ENCODE measurements around the gene CLUH. TPM values are rescaled to one million over a fixed set of nuclear protein-coding genes. Genes with fewer than 3 reads are reported as not detected.

CLUH gene
- total RNA-seq, 2 donors from 2014 or later = 55.2 to 68.6 TPM

GRCh38 chr17:2692781-2693135 is 18.8 kb downstream of the CLUH start:
- Mint-ChIP-seq H3K27me3 (no peaks in the 10 kb centered on the region), H3K36me3 (ENCODE audit: low read depth) (no peaks in the 10 kb centered on the region), H3K4me1 (peaks cover 4% of the 10 kb centered on the region), H3K27ac (no peak overlapping the region), H3K4me3 (no peak overlapping the region)
- ATAC-seq (no peak), DNase-seq (no peak)
- H3K9me3 ChIP-seq (ENCODE audit: control insufficient read depth, low read length, poor library complexity, severe bottlenecking) = no peaks in the 10 kb centered on the region

DNA sequence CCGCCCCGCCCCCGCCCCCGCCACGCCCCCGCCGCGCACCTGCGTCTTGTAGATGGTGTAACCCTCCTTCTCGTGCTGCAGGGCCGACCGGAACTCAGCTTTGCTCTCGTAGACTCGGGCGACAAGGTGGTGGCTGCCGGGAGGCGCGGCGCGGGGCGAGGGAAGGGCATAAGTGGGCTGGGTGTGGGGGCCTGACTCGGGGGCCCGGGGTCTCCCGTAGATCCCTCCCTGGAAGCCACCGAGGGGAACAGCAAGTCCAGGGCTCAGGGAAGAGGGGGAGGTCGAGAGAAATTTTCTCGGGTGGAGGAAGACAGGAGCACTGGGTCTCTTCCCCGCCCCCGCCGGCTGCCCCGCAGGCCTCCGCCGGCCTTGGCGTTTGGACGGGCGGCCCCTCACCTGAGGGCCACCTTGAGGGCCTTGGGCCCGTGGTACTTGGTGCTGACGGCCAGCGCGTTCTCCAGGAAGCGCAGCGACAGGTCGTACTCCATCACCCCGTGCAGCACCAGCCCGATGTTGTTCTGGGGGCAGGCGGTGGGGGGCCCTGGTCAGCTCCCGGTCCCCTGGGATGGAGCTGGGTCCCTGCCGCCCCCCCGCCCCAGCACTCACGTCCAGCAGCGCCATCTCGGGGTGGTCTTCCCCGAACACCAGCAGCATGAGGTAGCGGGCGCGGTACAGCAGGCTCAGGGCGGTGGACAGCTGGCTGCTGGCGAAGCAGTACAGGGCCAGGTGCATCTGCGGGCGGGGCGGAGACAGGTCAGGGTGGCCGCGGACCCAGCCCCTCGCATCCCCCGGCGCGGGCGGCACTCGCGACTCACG is 19.4 kb downstream of the CLUH start:
- ATAC-seq (no peak), DNase-seq (no peak)
- Mint-ChIP-seq H3K27me3 (no peaks in the 10 kb centered on the region), H3K4me1 (peaks cover 7% of the 10 kb centered on the region), H3K27ac (no peak overlapping the region), H3K4me3 (no peak overlapping the region), H3K36me3 (ENCODE audit: low read depth) (no peaks in the 10 kb centered on the region)
- H3K9me3 ChIP-seq (ENCODE audit: control insufficient read depth, low read length, poor library complexity, severe bottlenecking) = no peaks in the 10 kb centered on the region

GRCh38 chr17:2691069-2691871 is 20.3 kb downstream of the CLUH start:
- Mint-ChIP-seq H3K27ac (no peak overlapping the region), H3K4me1 (peaks cover 7% of the 10 kb centered on the region), H3K4me3 (no peak overlapping the region), H3K27me3 (no peaks in the 10 kb centered on the region), H3K36me3 (ENCODE audit: low read depth) (no peaks in the 10 kb centered on the region)
- DNase-seq (no peak), ATAC-seq (no peak)
- H3K9me3 ChIP-seq (ENCODE audit: control insufficient read depth, low read length, poor library complexity, severe bottlenecking) = no peaks in the 10 kb centered on the region

GRCh38 chr17:2690165-2691068 is 21.1 kb downstream of the CLUH start:
- H3K9me3 ChIP-seq (ENCODE audit: control insufficient read depth, low read length, poor library complexity, severe bottlenecking) = no peaks in the 10 kb centered on the region
- Mint-ChIP-seq H3K27ac (peak overlapping the region; percentile 92), H3K4me3 (peak overlapping the region; percentile 36), H3K27me3 (no peaks in the 10 kb centered on the region), H3K36me3 (ENCODE audit: low read depth) (no peaks in the 10 kb centered on the region), H3K4me1 (peaks cover 7% of the 10 kb centered on the region)
- no peak for DNase-seq
- ATAC-seq = no peak

- peak overlapping the region; percentile 58 for H3K4me3 Mint-ChIP-seq
- ATAC-seq = peak; percentile 68
- peaks cover 7% of the 10 kb centered on the region for H3K4me1 Mint-ChIP-seq
- H3K36me3 Mint-ChIP-seq (ENCODE audit: low read depth) = no peaks in the 10 kb centered on the region
- H3K9me3 ChIP-seq (ENCODE audit: control insufficient read depth, low read length, poor library complexity, severe bottlenecking) = no peaks in the 10 kb centered on the region
- peak overlapping the region; percentile 92 for H3K27ac Mint-ChIP-seq
- no peak for DNase-seq
- no peaks in the 10 kb centered on the region for H3K27me3 Mint-ChIP-seq
Measured at GRCh38 chr17:2689411-2690164, 22.0 kb downstream of the CLUH start.

GRCh38 chr17:2688351-2689342 is 22.9 kb downstream of the CLUH start:
- Mint-ChIP-seq H3K36me3 (ENCODE audit: low read depth) (no peaks in the 10 kb centered on the region), H3K27me3 (no peaks in the 10 kb centered on the region), H3K4me3 (peak overlapping the region; percentile 58), H3K4me1 (peaks cover 7% of the 10 kb centered on the region), H3K27ac (peak overlapping the region; percentile 92)
- no peaks in the 10 kb centered on the region for H3K9me3 ChIP-seq (ENCODE audit: control insufficient read depth, low read length, poor library complexity, severe bottlenecking)
- ATAC-seq (peak; percentile 24), DNase-seq (no peak)

DNA sequence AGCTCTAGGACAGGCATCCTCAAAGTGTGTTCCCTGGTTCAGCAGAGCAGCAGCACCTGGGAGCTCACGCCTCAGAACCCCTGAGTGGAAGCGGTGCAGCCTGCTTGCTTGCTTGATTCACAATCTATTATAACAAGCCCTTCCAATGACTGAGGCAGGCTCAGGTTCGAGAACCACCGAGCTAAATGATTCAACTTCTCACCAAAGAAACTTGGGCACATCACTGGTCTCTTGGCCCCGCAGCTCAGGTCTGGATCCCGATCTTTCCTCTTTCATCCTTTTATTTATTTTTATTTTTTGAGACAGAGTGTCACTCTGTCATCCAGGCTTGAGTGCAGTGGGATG is 24.5 kb downstream of the CLUH start:
- H3K27me3 Mint-ChIP-seq = no peaks in the 10 kb centered on the region
- H3K9me3 ChIP-seq (ENCODE audit: control insufficient read depth, low read length, poor library complexity, severe bottlenecking) = no peaks in the 10 kb centered on the region
- ATAC-seq (no peak), DNase-seq (no peak)
- H3K4me3 Mint-ChIP-seq = no peak overlapping the region
- peaks cover 7% of the 10 kb centered on the region for H3K4me1 Mint-ChIP-seq
- no peaks in the 10 kb centered on the region for H3K36me3 Mint-ChIP-seq (ENCODE audit: low read depth)
- peak overlapping the region; percentile 92 for H3K27ac Mint-ChIP-seq

GRCh38 chr17:2685696-2686095 is 25.9 kb downstream of the CLUH start:
- peaks cover 7% of the 10 kb centered on the region for H3K4me1 Mint-ChIP-seq
- no peak overlapping the region for H3K4me3 Mint-ChIP-seq
- H3K27ac Mint-ChIP-seq = no peak overlapping the region
- H3K36me3 Mint-ChIP-seq (ENCODE audit: low read depth) = no peaks in the 10 kb centered on the region
- no peaks in the 10 kb centered on the region for H3K27me3 Mint-ChIP-seq
- ATAC-seq = no peak
- DNase-seq = no peak
- no peaks in the 10 kb centered on the region for H3K9me3 ChIP-seq (ENCODE audit: control insufficient read depth, low read length, poor library complexity, severe bottlenecking)

- H3K36me3 Mint-ChIP-seq (ENCODE audit: low read depth) = no peaks in the 10 kb centered on the region
- no peak for ATAC-seq
- no peaks in the 10 kb centered on the region for H3K9me3 ChIP-seq (ENCODE audit: control insufficient read depth, low read length, poor library complexity, severe bottlenecking)
- H3K27ac Mint-ChIP-seq = peak overlapping the region; percentile 41
- peaks cover 7% of the 10 kb centered on the region for H3K4me1 Mint-ChIP-seq
- H3K27me3 Mint-ChIP-seq = no peaks in the 10 kb centered on the region
- no peak overlapping the region for H3K4me3 Mint-ChIP-seq
- DNase-seq = no peak
Measured at GRCh38 chr17:2684549-2684948, 27.0 kb downstream of the CLUH start.

DNA sequence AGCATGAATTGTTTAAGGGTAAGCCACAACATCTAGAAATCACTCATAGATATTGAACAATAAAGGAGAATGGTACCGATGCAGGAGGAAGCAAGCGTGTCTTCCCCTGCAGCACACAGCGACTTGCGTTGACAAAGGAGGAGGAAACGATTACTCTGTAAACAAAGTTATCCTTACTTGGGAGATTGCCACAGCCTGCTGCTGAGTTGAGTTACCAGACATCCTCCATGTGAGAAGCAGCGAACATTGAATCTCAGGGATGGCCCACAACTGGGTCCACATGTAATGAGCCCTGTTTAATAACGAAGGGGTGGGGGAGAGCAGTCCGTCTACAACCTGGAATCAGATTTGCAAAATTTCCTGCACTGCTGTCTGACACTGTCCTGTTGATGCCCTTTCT is 27.7 kb downstream of the CLUH start:
- Mint-ChIP-seq H3K27ac (peak overlapping the region; percentile 41), H3K4me3 (no peak overlapping the region), H3K27me3 (no peaks in the 10 kb centered on the region), H3K36me3 (ENCODE audit: low read depth) (peaks cover 4% of the 10 kb centered on the region), H3K4me1 (peaks cover 3% of the 10 kb centered on the region)
- no peak for DNase-seq
- no peak for ATAC-seq
- no peaks in the 10 kb centered on the region for H3K9me3 ChIP-seq (ENCODE audit: control insufficient read depth, low read length, poor library complexity, severe bottlenecking)

GRCh38 chr17:2682176-2682938 is 29.2 kb downstream of the CLUH start:
- no peaks in the 10 kb centered on the region for H3K27me3 Mint-ChIP-seq
- peaks cover 4% of the 10 kb centered on the region for H3K36me3 Mint-ChIP-seq (ENCODE audit: low read depth)

More at GRCh38 chr17:2682176-2682938, 29.2 kb downstream of the CLUH start:
- no peak overlapping the region for H3K4me3 Mint-ChIP-seq
- ATAC-seq (no peak), DNase-seq (no peak)
- no peaks in the 10 kb centered on the region for H3K4me1 Mint-ChIP-seq
- H3K27ac Mint-ChIP-seq = no peak overlapping the region
- H3K9me3 ChIP-seq (ENCODE audit: control insufficient read depth, low read length, poor library complexity, severe bottlenecking) = no peaks in the 10 kb centered on the region
